ENCODE measurements around the gene CLTB. TPM values are rescaled to one million over a fixed set of nuclear protein-coding genes. Genes with fewer than 3 reads are reported as not detected.
"Not testable (repeated sequence)": the region's sequence is repeated elsewhere in the genome, so short reads cannot be mapped to it uniquely, and the experiment has no call there.

CLTB gene
- total RNA-seq, 2 donors from 2014 or later, result 173 to 199 TPM

DNA sequence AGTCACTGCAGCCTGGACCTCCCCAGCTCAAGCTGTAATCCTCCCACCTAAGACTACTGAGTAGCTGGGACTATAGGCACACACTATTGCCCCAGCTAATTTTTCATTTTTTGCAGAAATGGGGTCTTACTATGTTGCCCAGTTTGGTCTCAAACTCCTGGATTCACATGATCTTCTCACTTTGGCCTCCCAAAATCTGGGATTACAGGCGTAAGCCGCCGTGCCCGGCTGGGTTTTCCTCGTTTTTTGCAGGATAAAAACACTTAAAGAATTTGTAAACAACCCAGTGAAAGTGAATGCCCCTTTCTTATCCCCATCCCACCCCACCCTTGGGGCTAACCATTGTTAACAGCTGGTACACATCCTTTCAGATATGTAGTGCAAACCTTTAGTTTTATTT lies 7.7 kb downstream of the CLTB start:
- DNase-seq, result no peak

DNA sequence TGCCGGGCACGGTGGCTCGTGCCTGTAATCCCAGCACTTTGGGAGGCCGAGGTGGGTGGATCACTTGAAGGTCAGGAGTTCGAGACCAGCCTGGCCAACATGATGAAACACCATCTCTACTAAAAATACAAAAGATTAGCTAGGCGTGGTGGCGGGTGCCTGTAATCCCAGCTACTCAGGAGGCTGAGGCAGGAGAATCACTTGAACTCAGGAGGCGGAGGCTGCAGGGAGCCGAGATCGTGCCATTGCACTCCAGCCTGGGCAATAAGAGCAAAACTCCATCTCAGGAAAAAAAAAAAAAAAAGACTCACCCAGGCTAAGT lies 8.1 kb downstream of the CLTB start:
- ATAC-seq; DNase-seq; intact Hi-C loops (cut with DNase I): not testable (repeated sequence)

More for the DNA sequence above, 7.7 kb downstream of the CLTB start:
- intact Hi-C loops (cut with DNase I), result no loop called here
- ATAC-seq, result no peak

GRCh38 chr5:176407456-176408251 lies 8.7 kb downstream of the CLTB start:
- intact Hi-C loops (cut with DNase I), result no loop called here
- DNase-seq, result no peak
- ATAC-seq, result peak; percentile 41 to 65

- intact Hi-C loops (cut with DNase I), result no loop called here
- ATAC-seq (no peak), DNase-seq (no peak)
Measured at GRCh38 chr5:176406436-176407052, 9.8 kb downstream of the CLTB start.

DNA sequence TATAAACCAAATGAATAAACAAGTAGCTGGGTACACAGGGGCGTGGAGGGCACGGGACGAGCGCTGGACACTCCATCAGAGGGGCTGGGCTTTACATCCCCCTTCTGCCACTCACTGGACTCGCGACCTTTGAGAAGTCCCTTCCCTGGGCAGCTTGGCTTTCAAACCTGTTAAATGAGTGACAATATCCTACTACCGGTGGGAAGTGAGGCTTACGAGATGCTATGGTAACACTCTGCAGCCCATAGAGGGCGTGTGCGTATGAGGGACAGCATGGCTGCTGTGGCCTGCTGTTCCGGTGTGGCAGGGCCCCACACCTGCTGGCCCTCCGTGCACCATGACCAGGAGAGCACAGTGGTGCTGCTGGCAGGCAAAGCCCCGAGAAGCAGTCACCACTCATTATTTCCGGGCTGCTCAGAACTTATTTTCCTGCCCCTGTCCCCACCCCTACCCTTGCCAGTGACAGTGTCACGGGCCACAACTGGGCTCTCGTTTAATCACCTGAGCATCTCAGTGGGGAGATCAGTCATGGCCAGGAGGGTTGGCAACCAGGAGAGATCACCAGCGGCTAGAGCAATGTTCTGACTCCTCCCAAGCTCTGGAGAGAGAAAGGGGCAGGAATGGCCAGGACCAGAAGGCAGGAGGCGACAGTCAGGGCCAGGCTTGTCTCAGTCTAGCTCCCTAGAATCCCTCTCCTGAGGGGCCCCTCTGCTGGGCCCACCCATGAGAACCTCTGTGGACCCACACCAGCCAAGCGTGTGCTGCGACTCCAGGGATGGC lies 10.5 kb downstream of the CLTB start:
- no peak for DNase-seq
- ATAC-seq, result no peak
- intact Hi-C loops (cut with DNase I), result no loop called here

DNA sequence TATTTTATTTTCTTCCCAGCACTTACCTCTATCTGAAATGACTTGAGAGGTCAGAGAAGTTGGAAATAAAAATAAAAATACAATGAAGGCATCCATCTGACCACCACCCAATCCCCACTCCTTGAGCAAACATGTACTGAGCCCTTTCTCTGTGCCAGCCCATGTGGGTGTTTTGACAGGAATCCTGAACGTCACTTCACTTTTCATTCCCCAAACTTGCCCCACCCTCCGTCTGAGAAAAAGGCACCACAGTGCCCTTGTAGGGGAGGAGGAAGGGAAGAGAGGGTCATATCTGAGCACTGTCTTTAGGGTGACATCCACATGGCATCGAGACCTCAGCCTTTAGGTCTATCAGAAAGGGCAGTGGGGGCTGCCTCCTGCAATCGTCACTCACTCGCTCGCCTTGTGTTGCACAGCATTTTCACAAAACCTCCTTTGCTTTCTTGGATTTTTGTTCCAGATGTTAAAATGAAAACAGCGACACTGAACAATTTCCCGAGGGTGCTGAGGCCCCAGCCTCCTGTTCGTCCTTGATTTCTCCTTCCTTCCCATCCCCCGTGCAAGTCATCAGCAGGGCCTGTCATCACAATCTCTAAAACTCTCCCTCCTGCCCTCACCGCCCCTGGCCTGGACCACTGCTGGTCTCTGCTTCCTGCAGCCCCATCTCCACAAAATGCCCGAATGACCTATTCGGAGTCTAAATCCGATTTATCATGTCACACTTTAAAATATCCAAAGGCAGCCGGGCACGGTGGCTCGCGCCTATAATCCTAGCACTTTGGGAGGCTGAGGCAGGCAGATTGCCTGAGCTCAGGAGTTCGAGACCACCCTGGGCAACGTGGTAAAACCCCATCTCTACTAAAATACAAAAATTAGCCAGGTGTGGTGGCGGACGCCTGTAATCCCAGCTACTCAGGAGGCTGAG lies 14.8 kb downstream of the CLTB start:
- peak; percentile 18 to 29 for ATAC-seq
- no peak for DNase-seq

GRCh38 chr5:176400382-176401156 lies 15.8 kb downstream of the CLTB start:
- DNase-seq (no peak), ATAC-seq (peak; percentile 51 to 57)
- intact Hi-C loops (cut with DNase I), result no loop called here

More for the DNA sequence above, 14.8 kb downstream of the CLTB start:
- intact Hi-C loops (cut with DNase I), result no loop called here

GRCh38 chr5:176397736-176398420 lies 18.5 kb downstream of the CLTB start:
- DNase-seq (no peak), ATAC-seq (no peak)
- intact Hi-C loops (cut with DNase I), result no loop called here

DNA sequence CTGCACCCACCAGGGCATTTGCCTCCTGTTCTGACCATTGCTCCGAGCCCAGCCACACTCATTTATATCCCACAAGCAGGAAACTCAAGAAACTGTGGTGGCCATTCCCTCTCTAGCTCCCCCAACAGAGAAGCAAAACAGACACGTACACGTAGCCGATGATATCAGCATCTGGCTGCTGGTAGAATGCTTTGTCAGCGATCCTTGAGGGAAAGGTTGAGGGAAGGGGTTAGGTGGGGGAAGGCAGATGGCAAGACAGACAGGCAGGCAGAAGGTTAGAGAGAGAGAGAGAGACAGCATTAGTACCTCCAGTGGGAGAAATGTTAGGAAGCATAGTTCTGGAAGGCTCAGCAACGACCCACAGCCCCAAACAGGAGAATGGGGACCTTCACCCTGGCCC lies 20.0 kb downstream of the CLTB start:
- ATAC-seq (peak in 1 of 2 donors; percentile 9), DNase-seq (no peak)
- intact Hi-C loops (cut with DNase I), result no loop called here

DNA sequence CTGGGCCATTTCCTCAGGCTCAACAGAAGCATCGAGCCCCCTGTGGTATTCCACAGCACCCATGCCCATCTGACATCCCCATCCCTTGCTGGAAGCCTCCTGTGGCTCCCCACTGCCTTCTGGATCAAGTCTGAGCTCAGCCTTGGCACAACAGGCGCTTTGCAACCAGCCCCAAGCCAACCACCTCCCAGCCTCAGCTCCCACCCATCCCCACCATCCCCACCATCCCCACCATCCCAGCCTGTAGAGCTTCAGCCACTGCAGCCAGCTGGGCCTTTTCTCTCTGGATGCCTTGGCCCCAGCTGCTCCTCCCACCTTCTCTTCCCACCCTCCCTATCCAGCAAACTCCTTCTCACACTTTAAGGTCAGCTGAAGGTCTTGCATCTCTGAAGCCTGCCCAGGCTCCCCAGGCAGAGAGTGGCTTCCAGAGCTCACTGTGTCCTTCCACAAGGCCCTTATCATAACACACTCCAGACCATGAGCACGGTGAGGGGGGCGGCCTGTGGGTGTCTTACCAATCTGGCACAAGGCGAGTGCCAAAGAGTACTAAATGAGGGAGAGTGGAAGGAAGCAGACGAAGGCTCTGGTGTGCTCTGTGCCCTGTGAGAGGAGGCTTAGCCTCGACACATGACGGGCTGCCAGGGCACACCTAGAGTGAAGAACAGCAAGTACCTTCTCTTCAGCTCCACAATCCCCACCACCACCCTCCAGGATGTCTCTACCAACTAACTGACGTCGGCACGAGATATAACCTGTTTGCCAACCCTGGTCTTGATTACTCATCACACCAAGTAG lies 21.3 kb downstream of the CLTB start:
- intact Hi-C loops (cut with DNase I), result no loop called here
- ATAC-seq (peak; percentile 84 to 89), DNase-seq (peak; percentile 61)

- intact Hi-C loops (cut with DNase I), result no loop called here
- ATAC-seq (no peak), DNase-seq (no peak)
Measured at GRCh38 chr5:176394096-176394495, 22.2 kb downstream of the CLTB start.

DNA sequence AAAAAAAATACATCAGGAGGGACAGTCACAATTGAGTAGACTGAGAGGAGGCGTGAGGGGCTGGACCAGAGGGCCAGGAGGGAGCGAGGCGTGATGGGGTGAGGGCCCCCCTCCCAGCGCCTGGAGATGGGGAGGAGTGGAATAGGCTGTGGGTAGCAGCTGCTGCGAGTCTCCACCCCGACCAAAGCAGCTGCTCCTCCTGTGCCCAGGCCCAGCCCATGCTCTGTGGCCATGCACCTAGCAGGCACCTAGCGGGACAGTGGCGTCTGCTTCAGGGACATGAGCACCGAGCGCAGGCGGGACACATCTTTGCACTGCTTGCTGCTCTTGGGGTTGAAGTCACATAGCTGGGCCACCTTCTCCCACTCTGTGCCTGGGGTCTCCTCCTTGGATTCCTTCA lies 23.8 kb downstream of the CLTB start:
- no peak for ATAC-seq
- intact Hi-C loops (cut with DNase I), result no loop called here
- no peak for DNase-seq

GRCh38 chr5:176391999-176392398 lies 24.3 kb downstream of the CLTB start:
- DNase-seq (no peak), ATAC-seq (no peak)
- intact Hi-C loops (cut with DNase I), result no loop called here

- no peak for DNase-seq
- no peak for ATAC-seq
- intact Hi-C loops (cut with DNase I), result no loop called here
Measured at GRCh38 chr5:176391479-176391878, 24.9 kb downstream of the CLTB start.

DNA sequence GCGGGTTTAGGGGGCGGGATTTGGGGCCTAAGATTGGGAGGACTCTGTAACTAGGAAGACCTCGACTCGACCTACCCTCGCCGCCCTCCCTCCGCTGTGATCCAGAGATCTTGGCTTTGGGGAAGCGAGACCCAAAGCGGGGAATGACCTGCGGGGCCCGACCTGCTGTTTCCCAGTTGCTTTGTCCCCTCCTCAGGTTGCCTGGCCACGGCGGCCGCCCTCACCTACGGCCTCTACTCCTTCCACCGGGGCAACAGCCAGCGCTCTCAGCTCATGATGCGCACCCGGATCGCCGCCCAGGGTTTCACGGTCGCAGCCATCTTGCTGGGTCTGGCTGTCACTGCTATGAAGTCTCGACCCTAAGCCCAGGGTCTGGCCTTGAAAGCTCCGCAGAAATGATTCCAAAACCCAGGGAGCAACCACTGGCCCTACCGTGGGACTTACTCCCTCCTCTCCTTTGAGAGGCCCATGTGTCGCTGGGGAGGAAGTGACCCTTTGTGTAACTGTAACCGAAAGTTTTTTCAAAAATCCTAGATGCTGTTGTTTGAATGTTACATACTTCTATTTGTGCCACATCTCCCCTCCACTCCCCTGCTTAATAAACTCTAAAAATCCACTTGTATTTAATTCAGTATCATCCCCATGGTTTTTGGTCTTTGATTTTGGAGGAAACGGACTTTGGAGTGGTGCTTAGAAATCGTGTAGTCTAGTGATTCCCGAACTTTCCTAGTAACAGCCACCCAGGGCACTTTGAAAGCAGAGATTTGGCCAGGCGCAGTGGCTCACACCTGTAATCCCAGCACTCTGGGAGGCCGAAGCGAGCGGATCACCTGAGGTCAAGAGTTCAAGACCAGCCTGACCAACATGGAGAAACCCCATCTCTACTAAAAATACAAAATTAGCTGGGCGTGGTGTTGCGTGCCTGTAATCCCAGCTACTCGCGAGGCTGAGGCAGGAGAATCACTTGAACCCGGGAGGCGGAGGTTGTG lies 26.9 kb downstream of the CLTB start:
- intact Hi-C loops (cut with DNase I), result no loop called here
- DNase-seq (no peak), ATAC-seq (peak; percentile 24 to 36)
